Stimulated activated naive B cell treated with anti-CD40 and anti-IgM and Interleukin-4, amounts not matched to agents 10 μg/mL and 1 μg/mL and 100 μg/mL, for 72 hours (primary cell): ENCODE data around the gene MED8.
A peak's percentile ranks its signal among the peaks of the same experiment; 100 is the strongest.

Experiments used
- ATAC-seq, 2 donors: fragments of 150-1000 bp; cut with Tn5 transposase; replicated peaks; 2 replicates each; pipeline ENCODE4 v1.10.0; 2021; ENCODE audit warnings: moderate library complexity in 1 of 2
- DNase-seq: peaks from one replicate; pipeline ENCODE4 v3.0.0; 2021
- H3K27ac Mint-ChIP-seq: one replicate; pipeline ENCODE4 v1.8.0; 2022; ENCODE audit warnings: mild to moderate bottlenecking, mixed read lengths
- H3K27me3 Mint-ChIP-seq, 2 donors: one replicate each; pipeline ENCODE4 v1.8.0; 2022; ENCODE audit warnings: mixed read lengths in 2 of 2
- H3K36me3 Mint-ChIP-seq, 2 donors: one replicate each; pipeline ENCODE4 v1.8.0; 2022; ENCODE audit warnings: mixed read lengths in 2 of 2, mild to moderate bottlenecking in 1 of 2
- H3K4me1 Mint-ChIP-seq, 2 donors: one replicate each; pipeline ENCODE4 v1.8.0; 2022; ENCODE audit warnings: mixed read lengths in 2 of 2, mild to moderate bottlenecking in 1 of 2
- H3K4me3 Mint-ChIP-seq, 2 donors: one replicate each; pipeline ENCODE4 v1.8.0; 2022; ENCODE audit warnings: mild to moderate bottlenecking in 2 of 2, mixed read lengths in 2 of 2, moderate library complexity in 1 of 2
- H3K9me3 Mint-ChIP-seq, 2 donors: one replicate each; pipeline ENCODE4 v1.8.0; 2022; ENCODE audit warnings: mixed read lengths in 2 of 2, mild to moderate bottlenecking in 1 of 2

Gene MED8

DNA sequence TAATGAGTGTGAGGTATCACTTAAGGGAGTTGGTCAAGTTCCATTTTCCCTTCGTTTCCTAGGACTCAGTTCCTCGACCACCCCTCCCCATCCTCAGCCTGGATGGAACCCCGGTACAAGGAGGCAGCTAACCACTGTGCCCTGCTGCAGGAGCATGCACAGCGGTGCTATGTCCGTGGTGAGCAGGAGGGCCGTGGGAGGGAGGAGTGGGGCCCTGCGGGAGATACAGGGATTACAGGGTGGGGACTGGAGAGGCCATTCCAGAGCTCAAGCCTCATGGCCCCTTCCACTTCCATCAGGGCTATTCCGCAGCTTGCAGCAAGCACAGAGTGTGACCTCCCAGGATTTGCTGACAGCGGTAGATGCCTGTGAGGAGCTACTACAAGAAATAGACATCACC is 38.3 kb upstream of the MED8 start:
- Mint-ChIP-seq H3K4me3 (no peak overlapping the region), H3K4me1 (peaks cover 0 to 2% of the 10 kb centered on the region in 2 donors), H3K36me3 (peaks cover 29 to 77% of the 10 kb centered on the region in 2 donors), H3K9me3 (no peaks in the 10 kb centered on the region), H3K27me3 (no peaks in the 10 kb centered on the region), H3K27ac (no peak overlapping the region)
- no peak for ATAC-seq
- DNase-seq: no peak

DNA sequence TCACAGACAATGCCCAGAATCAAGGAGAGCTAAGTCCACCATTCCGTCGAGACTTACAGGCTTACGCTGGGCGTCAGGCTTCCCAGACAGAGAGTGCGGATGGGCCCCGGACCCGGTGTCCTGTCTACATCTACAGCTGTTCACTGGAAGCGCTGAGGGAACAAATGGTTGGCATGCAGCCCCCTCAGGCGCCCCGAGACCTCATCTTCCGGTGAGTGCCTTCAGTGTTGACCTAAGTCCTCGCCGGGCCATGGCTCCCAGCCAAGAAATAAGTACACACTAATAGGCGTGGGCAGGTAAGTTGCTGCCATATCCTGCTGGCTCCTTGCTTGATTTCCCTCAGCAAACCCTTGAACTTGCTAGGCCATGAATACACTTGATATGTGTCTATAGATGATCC is 37.9 kb upstream of the MED8 start:
- peaks cover 33 to 80% of the 10 kb centered on the region in 2 donors for H3K36me3 Mint-ChIP-seq
- ATAC-seq (no peak), DNase-seq (no peak)
- H3K9me3 Mint-ChIP-seq: no peaks in the 10 kb centered on the region
- no peak overlapping the region for H3K4me3 Mint-ChIP-seq
- no peaks in the 10 kb centered on the region for H3K27me3 Mint-ChIP-seq
- H3K27ac Mint-ChIP-seq: no peak overlapping the region
- peaks cover 0 to 2% of the 10 kb centered on the region in 2 donors for H3K4me1 Mint-ChIP-seq

DNA sequence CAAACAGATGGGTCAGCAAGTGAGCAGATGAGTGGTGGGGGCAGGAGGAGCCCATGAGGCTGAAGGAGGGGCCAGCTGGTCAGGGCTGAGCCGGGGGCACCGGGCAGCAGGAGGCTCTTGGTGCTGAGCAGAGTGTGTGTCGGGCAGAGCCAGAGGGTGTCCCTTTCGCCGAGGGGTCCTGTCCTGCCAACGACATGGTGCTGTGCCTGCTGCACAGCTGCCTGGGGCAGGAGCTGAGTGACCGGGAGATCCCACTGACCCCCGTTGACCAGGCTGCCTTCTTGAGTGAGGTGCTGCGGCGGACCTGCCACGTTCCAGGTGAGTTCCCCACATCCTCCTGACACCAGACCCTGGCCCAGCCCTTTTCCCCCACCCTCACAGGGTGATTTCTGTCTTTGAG is 36.6 kb upstream of the MED8 start:
- Mint-ChIP-seq H3K27me3 (no peaks in the 10 kb centered on the region), H3K9me3 (no peaks in the 10 kb centered on the region), H3K36me3 (peaks cover 28 to 74% of the 10 kb centered on the region in 2 donors), H3K4me1 (peaks cover 0 to 2% of the 10 kb centered on the region in 2 donors), H3K4me3 (no peak overlapping the region), H3K27ac (peak overlapping the region; percentile 31)
- ATAC-seq: no peak
- no peak for DNase-seq

DNA sequence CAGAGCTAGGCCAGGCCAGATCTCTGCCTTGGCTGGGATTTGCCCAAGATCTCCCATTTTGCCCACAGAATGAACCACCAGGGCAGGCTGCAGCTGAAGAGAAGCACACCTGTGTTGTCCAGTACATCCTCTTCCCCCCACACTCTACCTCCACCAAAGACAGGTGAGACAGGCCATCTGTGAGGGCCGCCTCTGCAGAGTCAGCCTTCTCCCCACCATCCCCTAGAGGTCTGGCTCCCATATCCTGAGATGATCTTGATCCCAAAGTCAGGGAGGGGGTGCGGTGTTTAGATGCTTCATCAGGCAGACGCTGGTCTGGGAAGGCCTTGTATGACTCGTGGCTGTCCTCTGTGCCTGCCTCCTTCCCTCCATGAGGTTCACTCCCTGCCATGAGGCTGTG is 35.4 kb upstream of the MED8 start:
- H3K36me3 Mint-ChIP-seq: peaks cover 25 to 68% of the 10 kb centered on the region in 2 donors

DNA sequence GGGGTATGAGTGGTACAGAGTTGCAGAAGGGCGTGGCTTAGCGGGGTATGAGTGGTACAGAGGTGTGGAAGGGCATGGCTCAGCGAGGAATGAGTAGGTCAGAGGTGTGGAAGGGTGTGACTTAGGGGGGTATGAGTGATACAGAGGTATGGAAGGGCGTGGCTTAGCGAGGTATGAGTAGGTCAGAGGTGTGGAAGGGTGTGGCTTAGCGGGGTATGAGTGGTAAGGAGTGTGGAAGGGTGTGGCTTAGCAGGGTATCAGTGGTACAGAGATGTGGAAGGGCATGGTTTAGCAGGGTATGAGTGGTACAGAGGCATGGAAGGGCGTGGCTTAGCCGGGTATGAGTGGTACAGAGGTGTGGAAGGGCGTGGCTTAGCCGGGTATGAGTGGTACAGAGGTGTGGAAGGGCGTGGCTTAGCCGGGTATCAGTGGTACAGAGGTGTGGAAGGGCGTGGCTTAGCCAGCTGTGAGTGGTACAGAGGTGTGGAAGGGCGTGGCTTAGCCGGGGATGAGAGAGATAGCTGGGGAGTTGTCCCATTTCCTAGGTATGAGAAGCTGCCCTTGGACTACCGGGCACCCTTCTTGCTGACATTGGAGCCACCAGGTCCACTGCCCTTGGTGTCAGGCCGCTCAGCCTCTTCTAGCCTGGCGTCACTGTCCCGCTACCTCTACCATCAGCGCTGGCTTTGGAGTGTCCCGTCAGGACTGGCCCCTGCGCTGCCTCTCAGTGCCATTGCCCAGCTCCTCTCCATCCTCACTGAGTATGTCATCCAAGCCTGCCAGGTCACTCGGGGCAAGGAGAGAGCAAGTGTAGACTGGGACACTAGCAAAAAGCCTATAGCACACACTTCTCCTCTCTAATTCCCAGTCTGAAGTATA is 34.3 kb upstream of the MED8 start:
- Mint-ChIP-seq H3K27ac (no peak overlapping the region), H3K27me3 (no peaks in the 10 kb centered on the region), H3K4me3 (no peak overlapping the region), H3K9me3 (no peaks in the 10 kb centered on the region), H3K36me3 (peaks cover 27 to 58% of the 10 kb centered on the region in 2 donors), H3K4me1 (peaks cover 0 to 2% of the 10 kb centered on the region in 2 donors)
- DNase-seq (no peak), ATAC-seq (no peak)

More for the DNA sequence above, 35.4 kb upstream of the MED8 start:
- ATAC-seq (no peak), DNase-seq (no peak)
- Mint-ChIP-seq H3K9me3 (no peaks in the 10 kb centered on the region), H3K27ac (no peak overlapping the region), H3K4me1 (peaks cover 0 to 2% of the 10 kb centered on the region in 2 donors), H3K27me3 (no peaks in the 10 kb centered on the region), H3K4me3 (no peak overlapping the region)

DNA sequence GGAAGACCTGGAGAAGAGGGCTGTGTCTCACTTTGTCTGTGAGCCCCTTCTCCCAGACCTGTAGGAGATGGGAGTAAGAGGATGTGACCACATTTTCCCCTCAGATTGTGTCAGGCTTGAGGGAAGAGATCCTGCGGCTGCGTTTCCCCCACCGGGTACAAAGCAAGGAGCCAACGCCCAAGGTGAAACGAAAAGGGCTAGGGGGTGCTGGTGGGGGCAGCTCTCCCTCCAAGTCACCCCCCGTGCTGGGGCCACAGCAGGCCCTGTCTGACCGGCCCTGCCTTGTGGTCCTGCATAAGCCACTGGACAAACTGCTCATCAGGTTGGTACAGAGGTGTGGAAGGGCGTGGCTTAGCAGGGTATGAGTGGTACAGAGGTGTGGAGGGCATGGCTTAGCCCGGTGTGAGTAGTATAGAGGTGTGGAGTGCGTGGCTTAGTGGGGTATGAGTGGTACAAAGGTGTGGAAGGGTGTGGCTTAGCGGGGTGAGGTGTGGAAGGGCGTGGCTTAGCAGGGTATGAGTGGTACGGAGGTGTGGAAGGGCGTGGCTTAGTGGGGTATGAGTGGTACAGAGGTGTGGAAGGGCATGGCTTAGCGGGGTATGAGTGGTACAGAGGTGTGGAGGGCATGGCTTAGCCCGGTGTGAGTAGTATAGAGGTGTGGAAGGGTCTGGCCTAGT is 33.5 kb upstream of the MED8 start:
- peaks cover 0 to 2% of the 10 kb centered on the region in 2 donors for H3K4me1 Mint-ChIP-seq
- ATAC-seq (no peak), DNase-seq (no peak)
- no peaks in the 10 kb centered on the region for H3K9me3 Mint-ChIP-seq
- H3K27ac Mint-ChIP-seq: no peak overlapping the region
- H3K4me3 Mint-ChIP-seq: no peak overlapping the region
- peaks cover 27 to 53% of the 10 kb centered on the region in 2 donors for H3K36me3 Mint-ChIP-seq
- H3K27me3 Mint-ChIP-seq: no peaks in the 10 kb centered on the region

DNA sequence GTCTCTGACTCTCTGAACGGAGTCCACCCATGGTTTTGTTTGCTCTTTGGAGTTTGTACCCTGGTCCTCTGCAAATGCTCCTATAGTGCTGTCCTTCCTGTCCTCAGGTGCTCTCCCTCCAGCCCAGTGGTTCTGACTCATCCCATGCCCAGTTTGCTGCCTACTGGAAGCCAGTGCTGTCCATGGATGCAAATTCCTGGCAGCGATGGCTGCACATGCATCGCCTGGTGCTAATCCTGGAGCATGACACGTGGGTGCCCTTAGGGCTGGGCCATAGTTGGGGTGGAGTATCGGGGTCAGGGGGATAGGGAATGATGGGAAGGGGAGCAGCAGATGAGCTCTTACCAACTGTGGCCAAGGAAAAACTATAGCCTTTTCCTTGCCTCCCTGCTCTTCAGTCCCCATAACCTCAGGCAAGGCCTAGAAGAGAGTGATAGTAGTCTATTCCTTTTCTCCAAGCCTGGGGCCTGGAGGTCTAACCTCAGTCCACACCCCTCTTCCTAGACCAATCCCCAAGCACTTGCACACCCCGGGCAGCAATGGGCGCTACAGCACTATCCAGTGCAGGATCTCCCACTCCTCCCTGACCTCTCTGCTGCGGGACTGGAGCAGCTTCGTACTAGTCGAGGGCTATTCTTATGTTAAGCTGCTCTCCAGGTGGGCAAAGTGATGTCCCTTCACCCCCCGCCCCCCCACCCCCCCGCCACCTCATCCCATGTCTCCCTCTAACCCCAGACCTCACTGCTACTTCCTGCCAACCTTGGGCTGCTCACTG is 32.6 kb upstream of the MED8 start:
- ATAC-seq (no peak), DNase-seq (no peak)
- Mint-ChIP-seq H3K4me1 (peaks cover 0 to 2% of the 10 kb centered on the region in 2 donors), H3K27me3 (no peaks in the 10 kb centered on the region), H3K27ac (no peak overlapping the region), H3K4me3 (no peak overlapping the region), H3K9me3 (no peaks in the 10 kb centered on the region), H3K36me3 (peaks cover 24 to 45% of the 10 kb centered on the region in 2 donors)

DNA sequence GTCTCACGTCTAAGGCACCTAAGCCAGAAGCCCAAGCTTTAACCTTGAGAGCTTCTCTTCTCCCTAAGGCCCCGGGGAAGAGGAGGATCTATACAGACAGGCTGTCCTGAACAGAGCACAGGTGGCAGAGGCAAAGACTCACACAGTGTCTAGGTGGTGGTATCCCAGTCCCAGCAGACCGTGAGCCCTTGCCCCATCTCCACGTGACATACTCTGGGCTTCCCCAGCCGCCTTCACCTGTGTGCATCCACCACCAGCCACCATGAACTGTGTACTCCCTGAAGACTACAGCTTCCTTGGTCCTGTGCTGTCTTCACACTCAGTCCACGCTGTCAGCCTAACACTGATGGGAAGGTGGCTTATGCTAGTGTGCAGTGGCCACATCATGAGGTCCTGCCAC is 31.8 kb upstream of the MED8 start:
- no peak for DNase-seq
- H3K27ac Mint-ChIP-seq: peak overlapping the region; percentile 7

DNA sequence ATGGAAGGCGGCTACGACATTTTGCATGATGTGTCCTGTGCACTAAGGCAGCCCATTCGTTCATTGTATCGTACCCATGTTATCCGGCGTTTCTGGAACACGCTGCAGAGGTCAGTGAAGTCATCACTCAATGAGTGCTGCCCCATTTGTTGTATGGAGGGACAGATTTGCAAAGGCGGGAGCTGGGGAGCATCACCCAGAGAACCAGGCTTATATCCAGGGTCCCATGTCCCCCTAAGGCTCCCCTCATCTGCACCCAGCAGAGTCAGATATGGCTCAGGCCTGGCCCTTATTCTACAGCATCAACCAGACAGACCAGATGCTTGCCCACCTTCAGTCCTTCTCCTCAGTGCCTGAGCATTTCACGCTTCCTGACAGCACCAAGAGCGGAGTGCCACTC is 31.3 kb upstream of the MED8 start:
- Mint-ChIP-seq H3K27ac (no peak overlapping the region), H3K9me3 (no peaks in the 10 kb centered on the region), H3K27me3 (no peaks in the 10 kb centered on the region), H3K4me3 (no peak overlapping the region), H3K4me1 (no peaks in the 10 kb centered on the region), H3K36me3 (peaks cover 14 to 37% of the 10 kb centered on the region in 2 donors)
- DNase-seq: no peak
- ATAC-seq: no peak

More for the DNA sequence above, 31.8 kb upstream of the MED8 start:
- H3K4me3 Mint-ChIP-seq: no peak overlapping the region
- no peaks in the 10 kb centered on the region for H3K9me3 Mint-ChIP-seq
- peaks cover 16 to 37% of the 10 kb centered on the region in 2 donors for H3K36me3 Mint-ChIP-seq
- no peaks in the 10 kb centered on the region for H3K4me1 Mint-ChIP-seq
- no peaks in the 10 kb centered on the region for H3K27me3 Mint-ChIP-seq
- no peak for ATAC-seq

DNA sequence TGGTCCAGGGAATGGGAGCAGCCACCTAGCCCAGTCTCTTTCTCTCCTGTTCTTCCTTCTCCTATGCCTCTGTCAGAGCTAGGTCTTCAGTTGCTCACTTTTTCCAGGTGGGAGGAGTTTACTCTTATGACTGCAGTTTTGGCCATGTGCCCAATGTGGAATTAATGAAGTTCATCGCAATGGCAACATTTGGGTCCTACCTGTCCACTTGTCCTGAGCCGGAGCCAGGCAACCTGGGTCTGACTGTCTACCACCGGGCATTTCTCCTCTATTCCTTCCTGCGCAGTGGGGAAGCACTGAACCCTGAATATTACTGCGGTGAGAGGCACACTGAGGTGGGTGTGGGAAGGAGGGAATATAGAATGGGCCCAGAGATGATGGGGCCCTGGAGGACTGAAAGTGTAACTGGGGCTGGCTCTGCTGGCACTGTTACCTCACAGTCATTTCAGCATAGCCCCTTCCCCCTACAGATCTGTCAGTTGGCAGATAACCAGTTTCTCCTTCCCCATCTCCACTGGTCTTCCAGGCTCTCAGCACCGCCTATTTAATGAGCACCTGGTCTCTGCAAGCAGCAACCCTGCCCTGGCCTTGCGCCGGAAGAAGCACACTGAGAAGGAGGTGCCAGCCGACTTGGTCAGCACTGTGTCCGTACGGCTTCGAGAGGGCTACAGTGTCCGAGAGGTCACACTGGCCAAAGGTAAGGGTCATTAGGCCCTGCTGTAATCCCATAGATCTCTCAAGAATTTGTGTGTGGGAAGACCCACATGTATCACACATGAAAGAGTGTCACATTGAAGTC is 30.2 kb upstream of the MED8 start:
- no peak for DNase-seq
- no peak for ATAC-seq
- Mint-ChIP-seq H3K9me3 (no peaks in the 10 kb centered on the region), H3K27ac (no peak overlapping the region), H3K27me3 (no peaks in the 10 kb centered on the region), H3K4me3 (no peak overlapping the region), H3K36me3 (peaks cover 17 to 35% of the 10 kb centered on the region in 2 donors), H3K4me1 (no peaks in the 10 kb centered on the region)

DNA sequence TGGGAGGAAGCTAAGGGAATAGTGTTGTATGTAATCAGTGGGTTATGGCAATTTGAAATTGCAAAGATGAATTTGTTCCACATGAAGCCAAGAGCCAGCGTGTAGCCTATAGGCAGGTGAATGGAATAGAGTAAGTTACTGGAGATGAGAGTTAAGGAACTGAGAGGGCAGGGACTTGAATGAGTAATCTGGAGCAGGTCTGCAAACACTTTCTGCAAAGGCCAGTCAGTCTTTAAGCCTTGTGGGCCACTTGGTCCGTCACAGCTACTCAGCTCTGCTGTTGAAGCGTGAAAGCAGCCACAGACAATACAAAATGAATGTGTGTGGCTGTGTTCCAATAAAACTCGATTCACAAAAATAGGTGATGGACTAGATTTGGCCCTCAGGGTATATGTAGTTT is 29.3 kb upstream of the MED8 start:
- Mint-ChIP-seq H3K4me1 (no peaks in the 10 kb centered on the region), H3K27me3 (no peaks in the 10 kb centered on the region), H3K9me3 (no peaks in the 10 kb centered on the region), H3K27ac (no peak overlapping the region), H3K36me3 (peaks cover 20 to 31% of the 10 kb centered on the region in 2 donors), H3K4me3 (no peak overlapping the region)
- DNase-seq (no peak), ATAC-seq (peak; percentile 75 to 84)

DNA sequence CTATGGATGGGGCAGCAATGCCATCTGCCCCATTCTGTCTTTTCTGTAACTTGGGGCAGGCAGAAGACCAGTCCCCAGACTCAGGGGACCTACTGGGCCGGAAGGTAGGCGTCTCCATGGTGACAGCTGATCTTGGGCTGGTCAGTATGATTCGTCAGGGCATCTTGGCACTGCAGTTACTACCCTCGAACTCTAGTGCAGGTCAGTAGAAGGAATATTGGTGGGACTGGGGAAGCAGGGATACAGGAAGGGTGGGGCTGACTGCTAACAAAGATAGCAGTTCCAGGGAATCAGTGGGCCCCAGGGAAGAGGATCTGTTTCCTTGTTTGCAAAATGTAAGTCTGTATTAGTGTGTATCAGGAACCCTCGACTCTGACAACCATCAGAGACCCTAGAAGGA is 26.3 kb upstream of the MED8 start:
- no peak overlapping the region for H3K27ac Mint-ChIP-seq
- no peaks in the 10 kb centered on the region for H3K9me3 Mint-ChIP-seq
- no peaks in the 10 kb centered on the region for H3K4me1 Mint-ChIP-seq
- H3K4me3 Mint-ChIP-seq: no peak overlapping the region
- no peak for DNase-seq
- no peaks in the 10 kb centered on the region for H3K27me3 Mint-ChIP-seq
- peaks cover 20 to 21% of the 10 kb centered on the region in 2 donors for H3K36me3 Mint-ChIP-seq
- no peak for ATAC-seq

DNA sequence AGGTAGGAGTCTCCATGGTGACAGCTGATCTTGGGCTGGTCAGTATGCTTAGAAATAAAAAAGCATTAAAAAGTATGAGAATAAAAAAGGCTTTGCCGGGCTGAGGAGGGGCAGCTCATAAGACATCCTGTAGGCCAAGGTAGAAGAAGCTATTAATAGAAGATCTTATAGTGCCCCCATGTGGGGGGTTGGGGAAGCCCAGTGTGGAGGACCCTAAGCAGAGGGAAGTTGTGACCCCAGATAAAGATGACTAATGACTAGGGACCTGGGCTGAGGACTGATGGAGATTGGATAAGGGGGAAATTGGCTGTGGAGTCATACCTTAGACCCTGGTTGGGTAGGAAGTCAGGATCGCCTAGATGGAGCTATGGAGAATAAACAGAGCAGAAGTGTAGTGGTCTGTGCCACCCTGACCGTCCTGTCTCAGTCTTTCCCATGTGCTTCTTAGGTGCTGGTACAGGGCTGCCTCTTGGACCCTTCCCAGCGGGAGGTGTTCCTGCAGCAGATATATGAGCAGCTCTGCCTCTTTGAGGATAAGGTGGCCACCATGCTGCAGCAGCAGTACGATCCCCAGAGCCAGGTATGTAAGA is 25.1 kb upstream of the MED8 start:
- ATAC-seq: peak; percentile 84 to 90
- Mint-ChIP-seq H3K4me3 (no peak overlapping the region), H3K4me1 (no peaks in the 10 kb centered on the region), H3K9me3 (no peaks in the 10 kb centered on the region), H3K27ac (peak overlapping the region; percentile 26), H3K27me3 (no peaks in the 10 kb centered on the region), H3K36me3 (peaks cover 17 to 25% of the 10 kb centered on the region in 2 donors)
- peak; percentile 47 for DNase-seq
